Neural progenitor cell (in vitro differentiated cells): ENCODE data around the gene SRGAP3.

Experiments
- CTCF ChIP-seq: fragments of 200-600 bp; sonication (generic); IDR thresholded peaks from 2 replicates; pipeline ENCODE4 v1.5.1; 2017; ENCODE audit warnings: antibody characterized with exemption, mild to moderate bottlenecking
- EZH2 ChIP-seq: fragments of 200-600 bp; sonication (generic); IDR thresholded peaks from 2 replicates; pipeline ENCODE4 v1.6.1; 2017; ENCODE audit warnings: antibody characterized with exemption, mild to moderate bottlenecking, moderate library complexity
- EZH2phosphoT487 ChIP-seq: fragments of 200-600 bp; sonication (generic); IDR thresholded peaks from 2 replicates; pipeline ENCODE4 v1.6.1; 2017; ENCODE audit warnings: antibody characterized with exemption

- TF ChIP-seq CTCF, result no peak
- no peak for TF ChIP-seq EZH2
- TF ChIP-seq EZH2phosphoT487, result no peak
Measured at GRCh38 chr3:9295007-9295406, 45.6 kb upstream of the SRGAP3 start.
